Astrocyte of the cerebellum (primary cell): ENCODE data around the gene DISC1.

Source experiments
- DNase-seq: peaks from one replicate; pipeline ENCODE4 v3.0.0-alpha.2; 2011; ENCODE audit warnings: low read depth
- H3K4me3 ChIP-seq: 2 replicates; pipeline ENCODE4 v1.5.1; 2011; ENCODE audit warnings: mild to moderate bottlenecking, low read depth, low read length, moderate library complexity
- in situ Hi-C: cut with HindIII; loops from 2 replicates; pipeline ENCODE4 v1.10.0; 2017; ENCODE audit warnings: low sequenced_read_pairs
- TF ChIP-seq, protein P1 (sequence below): IDR thresholded peaks from 2 replicates; pipeline ENCODE4 v1.5.1; 2012; ENCODE audit warnings: low read length, low read depth, moderate library complexity, mild to moderate bottlenecking; ENCODE audit errors: missing control alignments

Gene DISC1

DNA sequence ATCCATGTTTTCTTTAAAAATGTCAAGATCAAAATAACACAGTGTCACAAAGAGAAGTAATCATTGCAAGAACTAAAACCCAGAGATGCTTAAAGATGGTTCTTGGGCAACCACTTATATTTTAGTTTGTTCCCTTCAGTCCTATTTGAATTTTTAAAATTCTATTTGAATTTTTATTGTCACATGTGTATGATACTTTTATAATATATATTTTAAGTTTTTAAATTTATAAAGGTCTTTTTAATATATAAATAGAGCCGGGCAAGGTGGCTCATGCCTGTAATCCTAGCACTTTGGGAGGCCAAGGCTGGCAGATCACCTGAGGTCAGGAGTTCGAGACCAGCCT lies 22.3 kb upstream of the DISC1 start:
- TF ChIP-seq, protein P1, sequence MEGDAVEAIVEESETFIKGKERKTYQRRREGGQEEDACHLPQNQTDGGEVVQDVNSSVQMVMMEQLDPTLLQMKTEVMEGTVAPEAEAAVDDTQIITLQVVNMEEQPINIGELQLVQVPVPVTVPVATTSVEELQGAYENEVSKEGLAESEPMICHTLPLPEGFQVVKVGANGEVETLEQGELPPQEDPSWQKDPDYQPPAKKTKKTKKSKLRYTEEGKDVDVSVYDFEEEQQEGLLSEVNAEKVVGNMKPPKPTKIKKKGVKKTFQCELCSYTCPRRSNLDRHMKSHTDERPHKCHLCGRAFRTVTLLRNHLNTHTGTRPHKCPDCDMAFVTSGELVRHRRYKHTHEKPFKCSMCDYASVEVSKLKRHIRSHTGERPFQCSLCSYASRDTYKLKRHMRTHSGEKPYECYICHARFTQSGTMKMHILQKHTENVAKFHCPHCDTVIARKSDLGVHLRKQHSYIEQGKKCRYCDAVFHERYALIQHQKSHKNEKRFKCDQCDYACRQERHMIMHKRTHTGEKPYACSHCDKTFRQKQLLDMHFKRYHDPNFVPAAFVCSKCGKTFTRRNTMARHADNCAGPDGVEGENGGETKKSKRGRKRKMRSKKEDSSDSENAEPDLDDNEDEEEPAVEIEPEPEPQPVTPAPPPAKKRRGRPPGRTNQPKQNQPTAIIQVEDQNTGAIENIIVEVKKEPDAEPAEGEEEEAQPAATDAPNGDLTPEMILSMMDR: no peak
- in situ Hi-C loops: no loop called here
- DNase-seq: no peak
- H3K4me3 ChIP-seq: no peak overlapping the region

DNA sequence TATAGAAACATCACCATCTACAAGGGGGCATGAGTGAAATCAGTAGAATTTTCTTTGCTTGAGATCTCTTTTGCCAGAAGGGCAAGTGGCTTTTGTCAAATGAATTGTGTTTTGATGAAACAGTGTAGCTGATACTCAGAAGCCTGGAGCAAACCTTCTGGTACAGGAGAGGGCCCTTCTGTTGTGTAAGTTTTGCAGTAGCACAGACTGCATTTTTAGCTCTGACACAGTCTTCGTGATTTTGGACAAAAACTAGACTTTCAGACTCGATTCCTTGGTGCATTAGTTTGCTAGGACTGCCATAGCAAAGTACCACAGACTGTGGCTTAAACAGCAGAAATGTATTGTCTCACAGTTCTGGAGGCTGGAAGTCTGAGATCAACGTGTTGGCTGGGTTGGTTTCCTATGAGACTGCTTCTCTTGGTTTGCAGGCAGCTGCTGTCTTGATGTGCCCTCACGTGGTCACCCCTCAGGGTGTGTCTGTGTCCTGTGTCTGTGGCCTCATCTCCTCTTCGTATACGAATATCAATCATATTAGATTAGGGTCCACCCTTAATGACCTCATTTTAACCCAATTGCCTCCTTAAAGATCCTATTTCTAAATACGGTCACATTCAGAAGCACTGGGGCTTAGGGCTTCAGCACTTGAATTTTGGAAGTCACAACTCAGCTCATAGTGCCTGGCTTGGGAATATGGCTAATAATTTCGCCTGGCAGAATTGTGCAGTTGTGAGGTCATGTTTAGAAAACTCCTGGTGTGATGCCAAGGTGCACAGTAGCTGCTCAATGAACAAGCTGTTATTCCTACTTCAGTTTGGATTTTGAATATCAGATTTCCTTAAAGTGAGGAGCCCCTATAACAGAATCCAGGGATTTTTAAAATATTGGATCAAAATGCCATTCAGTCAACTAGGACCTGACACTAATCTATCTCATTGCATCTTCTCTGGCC lies 21.2 kb upstream of the DISC1 start:
- H3K4me3 ChIP-seq: no peak overlapping the region
- no peak for DNase-seq
- in situ Hi-C loops: no loop called here
- TF ChIP-seq, protein P1: no peak

DNA sequence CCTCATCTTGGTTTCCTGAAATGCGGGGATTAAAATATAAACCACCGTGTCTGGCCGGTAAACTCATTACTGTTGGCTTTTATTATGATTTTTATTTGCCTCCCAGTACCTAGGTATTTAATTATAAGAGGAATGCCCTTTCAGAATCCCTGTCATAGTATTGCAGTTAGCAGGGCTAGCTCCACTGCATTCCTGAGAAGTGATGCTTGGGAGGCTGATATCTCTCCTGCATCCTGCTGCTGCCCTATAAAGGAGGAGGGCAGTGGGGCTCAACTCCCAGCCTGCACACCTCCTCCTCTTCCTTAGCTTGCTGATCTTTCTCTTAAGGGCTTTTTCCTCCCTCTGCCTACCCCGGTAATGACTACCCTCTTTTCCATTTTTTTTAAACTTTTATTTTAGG lies 19.9 kb upstream of the DISC1 start:
- TF ChIP-seq, protein P1: no peak
- no peak overlapping the region for H3K4me3 ChIP-seq
- no peak for DNase-seq
- in situ Hi-C loops: no loop called here

DNA sequence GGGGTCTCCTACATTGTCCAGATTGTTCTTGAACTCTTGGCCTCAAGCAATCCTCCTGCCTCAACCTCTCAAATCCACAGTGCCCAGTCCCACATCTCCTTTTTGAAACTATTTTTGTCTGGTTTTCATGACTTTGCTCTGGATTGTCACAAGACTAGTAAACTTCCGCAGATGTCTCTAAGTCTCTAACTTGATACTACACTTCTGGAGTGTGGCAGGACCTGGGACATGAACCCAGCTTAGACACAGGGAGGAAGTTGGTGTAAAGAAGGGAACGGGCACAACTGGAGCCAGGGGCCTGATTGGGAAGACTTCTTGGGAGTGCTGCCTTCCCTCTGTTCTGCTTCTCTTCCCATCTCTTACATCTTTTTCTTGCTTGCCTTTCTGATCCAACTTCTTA lies 16.2 kb upstream of the DISC1 start:
- in situ Hi-C loops: no loop called here

DNA sequence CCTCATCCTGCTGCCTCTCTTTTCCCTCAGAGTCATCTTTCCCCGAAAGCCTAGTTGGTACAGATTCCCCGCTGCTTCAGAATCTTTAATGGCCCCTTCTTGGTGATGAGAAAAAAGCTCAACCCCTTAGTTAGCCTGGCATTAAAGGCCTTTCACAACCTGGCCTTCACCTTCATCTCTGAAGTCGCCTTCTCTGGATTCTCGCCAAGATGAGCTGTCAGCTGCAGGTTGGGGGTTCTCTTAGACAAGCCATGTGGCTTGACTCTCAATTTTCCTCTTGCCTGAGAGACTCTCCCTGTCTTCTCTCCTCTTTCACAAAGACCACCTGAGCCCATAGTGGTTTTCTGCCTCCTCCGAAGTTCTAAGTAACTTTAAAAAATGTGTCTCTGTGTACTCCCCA lies 15.5 kb upstream of the DISC1 start:
- in situ Hi-C loops: no loop called here
- no peak for DNase-seq
- no peak overlapping the region for H3K4me3 ChIP-seq
- TF ChIP-seq, protein P1: no peak

More for the DNA sequence above, 16.2 kb upstream of the DISC1 start:
- TF ChIP-seq, protein P1: no peak
- DNase-seq: no peak
- H3K4me3 ChIP-seq: no peak overlapping the region

DNA sequence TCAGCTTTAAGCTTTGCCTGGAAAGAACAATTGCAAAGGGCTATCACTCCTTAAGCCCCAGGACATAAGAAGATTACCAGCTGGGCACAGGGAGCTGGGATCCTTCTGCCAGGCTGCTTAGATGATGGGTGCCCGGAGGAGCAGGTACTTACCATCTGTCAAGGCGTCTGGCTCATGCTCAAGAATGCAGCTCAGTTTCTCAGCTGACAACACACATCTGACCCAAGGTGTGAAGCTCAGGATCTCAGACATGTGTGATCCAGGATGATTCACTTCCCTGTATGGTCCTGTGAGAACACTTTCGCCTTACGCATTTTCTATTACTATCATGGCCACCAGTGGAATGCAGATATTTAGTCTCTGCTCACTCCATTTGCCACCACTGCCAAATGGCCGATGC lies 14.7 kb upstream of the DISC1 start:
- in situ Hi-C loops: no loop called here
- no peak for DNase-seq
- TF ChIP-seq, protein P1: no peak
- no peak overlapping the region for H3K4me3 ChIP-seq
